ENCODE results near the gene RAPGEF2.

DNA sequence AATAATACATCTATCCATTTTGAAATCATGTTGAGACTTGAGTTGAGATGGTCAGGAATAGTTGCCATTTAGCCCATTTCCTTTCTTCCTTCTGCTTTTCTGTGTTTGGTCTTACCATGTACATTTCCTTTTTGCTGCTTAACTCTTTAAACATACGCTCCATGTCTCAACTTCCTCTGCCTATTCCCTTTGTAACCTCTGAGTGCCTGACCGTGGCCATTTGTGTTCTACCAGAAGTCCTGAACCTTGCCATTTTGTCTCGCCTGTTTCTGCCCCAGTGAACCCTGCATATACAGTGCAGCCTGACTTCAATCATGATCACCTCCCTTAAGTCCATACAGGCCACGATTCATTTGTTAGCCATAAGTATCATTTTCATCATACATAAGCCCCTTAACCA, 169.0 kb downstream of the RAPGEF2 start:
- TF ChIP-seq CTCF (IDR thresholded peaks at IDR 0.05; ENCODE audit: insufficient read depth, low read length, poor library complexity, severe bottlenecking): no peak
- TF ChIP-seq EZH2phosphoT487 (conservative IDR thresholded peaks at IDR 0.05; ENCODE audit: low read length): no peak
